ENCODE results near the gene PCNX4.

DNA sequence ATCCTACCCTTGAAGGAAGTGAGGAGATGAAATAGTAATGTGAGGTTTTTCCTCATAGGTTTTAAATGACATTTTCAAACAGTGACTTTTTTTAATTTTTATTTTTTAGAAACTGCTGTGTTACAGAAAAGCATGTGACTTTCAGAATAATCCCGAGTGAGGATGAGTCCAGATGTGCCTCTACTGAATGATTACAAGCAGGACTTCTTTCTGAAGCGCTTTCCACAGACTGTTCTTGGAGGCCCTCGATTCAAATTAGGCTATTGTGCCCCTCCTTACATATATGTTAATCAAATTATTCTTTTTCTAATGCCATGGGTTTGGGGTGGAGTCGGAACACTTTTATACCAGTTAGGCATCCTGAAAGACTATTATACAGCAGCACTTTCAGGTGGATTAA lies 15.8 kb downstream of the PCNX4 start:
- TF ChIP-seq, protein P1, sequence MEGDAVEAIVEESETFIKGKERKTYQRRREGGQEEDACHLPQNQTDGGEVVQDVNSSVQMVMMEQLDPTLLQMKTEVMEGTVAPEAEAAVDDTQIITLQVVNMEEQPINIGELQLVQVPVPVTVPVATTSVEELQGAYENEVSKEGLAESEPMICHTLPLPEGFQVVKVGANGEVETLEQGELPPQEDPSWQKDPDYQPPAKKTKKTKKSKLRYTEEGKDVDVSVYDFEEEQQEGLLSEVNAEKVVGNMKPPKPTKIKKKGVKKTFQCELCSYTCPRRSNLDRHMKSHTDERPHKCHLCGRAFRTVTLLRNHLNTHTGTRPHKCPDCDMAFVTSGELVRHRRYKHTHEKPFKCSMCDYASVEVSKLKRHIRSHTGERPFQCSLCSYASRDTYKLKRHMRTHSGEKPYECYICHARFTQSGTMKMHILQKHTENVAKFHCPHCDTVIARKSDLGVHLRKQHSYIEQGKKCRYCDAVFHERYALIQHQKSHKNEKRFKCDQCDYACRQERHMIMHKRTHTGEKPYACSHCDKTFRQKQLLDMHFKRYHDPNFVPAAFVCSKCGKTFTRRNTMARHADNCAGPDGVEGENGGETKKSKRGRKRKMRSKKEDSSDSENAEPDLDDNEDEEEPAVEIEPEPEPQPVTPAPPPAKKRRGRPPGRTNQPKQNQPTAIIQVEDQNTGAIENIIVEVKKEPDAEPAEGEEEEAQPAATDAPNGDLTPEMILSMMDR (IDR thresholded peaks at IDR 0.05), result no peak
- TF ChIP-seq POLR2A (IDR thresholded peaks at IDR 0.05) (no peak), POLR2AphosphoS5 (IDR thresholded peaks at IDR 0.05) (no peak)

All from prostate gland (tissue), 2 donors.